22Rv1 (cell line): ENCODE measurements around the gene SH3BP4.
"Not testable (repeated sequence)": the region's sequence is repeated elsewhere in the genome, so short reads cannot be mapped to it uniquely, and the experiment has no call there.

ENCODE experiments used
- ZFX ChIP-seq: fragments of 450-650 bp; IDR thresholded peaks from 2 replicates; pipeline ENCODE4 v1.6.1; 2017; ENCODE audit warnings: antibody characterized with exemption, borderline replicate concordance
- TF ChIP-seq, protein P1 (sequence below): fragments of 450-650 bp; IDR thresholded peaks from 2 replicates; pipeline ENCODE4 v1.5.1; 2017; ENCODE audit warnings: mild to moderate bottlenecking

DNA sequence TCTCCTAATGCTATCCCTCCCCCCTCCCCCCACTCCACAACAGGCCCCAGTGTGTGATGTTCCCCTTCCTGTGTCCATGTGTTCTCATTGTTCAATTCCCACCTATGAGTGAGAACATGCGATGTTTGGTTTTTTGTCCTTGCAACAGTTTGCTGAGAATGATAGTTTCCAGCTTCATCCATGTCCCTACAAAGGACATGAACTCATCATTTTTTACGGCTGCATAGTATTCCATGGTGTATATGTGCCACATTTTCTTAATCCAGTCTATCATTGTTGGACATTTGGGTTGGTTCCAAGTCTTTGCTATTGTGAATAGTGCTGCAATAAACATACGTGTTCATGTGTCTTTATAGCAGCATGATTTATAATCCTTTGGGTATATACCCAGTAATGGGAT lies 105.8 kb downstream of the SH3BP4 start:
- TF ChIP-seq, protein P1, sequence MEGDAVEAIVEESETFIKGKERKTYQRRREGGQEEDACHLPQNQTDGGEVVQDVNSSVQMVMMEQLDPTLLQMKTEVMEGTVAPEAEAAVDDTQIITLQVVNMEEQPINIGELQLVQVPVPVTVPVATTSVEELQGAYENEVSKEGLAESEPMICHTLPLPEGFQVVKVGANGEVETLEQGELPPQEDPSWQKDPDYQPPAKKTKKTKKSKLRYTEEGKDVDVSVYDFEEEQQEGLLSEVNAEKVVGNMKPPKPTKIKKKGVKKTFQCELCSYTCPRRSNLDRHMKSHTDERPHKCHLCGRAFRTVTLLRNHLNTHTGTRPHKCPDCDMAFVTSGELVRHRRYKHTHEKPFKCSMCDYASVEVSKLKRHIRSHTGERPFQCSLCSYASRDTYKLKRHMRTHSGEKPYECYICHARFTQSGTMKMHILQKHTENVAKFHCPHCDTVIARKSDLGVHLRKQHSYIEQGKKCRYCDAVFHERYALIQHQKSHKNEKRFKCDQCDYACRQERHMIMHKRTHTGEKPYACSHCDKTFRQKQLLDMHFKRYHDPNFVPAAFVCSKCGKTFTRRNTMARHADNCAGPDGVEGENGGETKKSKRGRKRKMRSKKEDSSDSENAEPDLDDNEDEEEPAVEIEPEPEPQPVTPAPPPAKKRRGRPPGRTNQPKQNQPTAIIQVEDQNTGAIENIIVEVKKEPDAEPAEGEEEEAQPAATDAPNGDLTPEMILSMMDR = not testable (repeated sequence)
- TF ChIP-seq ZFX = not testable (repeated sequence)
